ENCODE results near the gene HS3ST6. TPM values are rescaled to one million over a fixed set of nuclear protein-coding genes. Genes with fewer than 3 reads are reported as not detected.

Gene HS3ST6
- total RNA-seq, 4 donors from 2014 or later: not detected

GRCh38 chr16:1908983-1909382 is 9.2 kb downstream of the HS3ST6 start:
- DNase-seq (ENCODE audit: low spot score): no peak
- TF ChIP-seq CTCF (IDR thresholded peaks at IDR 0.05): no peak
- ATAC-seq (ENCODE audit: low FRiP score): no peak

- ATAC-seq (ENCODE audit: low FRiP score) (no peak), DNase-seq (ENCODE audit: low spot score) (no peak)
- no peak for TF ChIP-seq CTCF (IDR thresholded peaks at IDR 0.05)
Observed at GRCh38 chr16:1908184-1908583, 10.0 kb downstream of the HS3ST6 start.

GRCh38 chr16:1907226-1907860 is 10.9 kb downstream of the HS3ST6 start:
- TF ChIP-seq CTCF (IDR thresholded peaks at IDR 0.05): no peak
- DNase-seq (ENCODE audit: low spot score) (no peak), ATAC-seq (ENCODE audit: low FRiP score) (no peak)

GRCh38 chr16:1906846-1907165 is 11.4 kb downstream of the HS3ST6 start:
- TF ChIP-seq CTCF (IDR thresholded peaks at IDR 0.05): no peak
- no peak for DNase-seq (ENCODE audit: low spot score)
- no peak for ATAC-seq (ENCODE audit: low FRiP score)

GRCh38 chr16:1906055-1906845 is 12.0 kb downstream of the HS3ST6 start:
- ATAC-seq (ENCODE audit: low FRiP score): no peak
- no peak for TF ChIP-seq CTCF (IDR thresholded peaks at IDR 0.05)
- no peak for DNase-seq (ENCODE audit: low spot score)

GRCh38 chr16:1903845-1904840 is 14.1 kb downstream of the HS3ST6 start:
- DNase-seq (ENCODE audit: low spot score) (no peak), ATAC-seq (ENCODE audit: low FRiP score) (no peak)

More at GRCh38 chr16:1903845-1904840, 14.1 kb downstream of the HS3ST6 start:
- TF ChIP-seq CTCF (IDR thresholded peaks at IDR 0.05): no peak
